Activated naive CD4-positive, alpha-beta T cell treated with Interleukin-2 at 50 U/mL for 16 hours (primary cell): ENCODE measurements around the gene CROCC2.

Source experiments
- DNase-seq: peaks from one replicate; pipeline ENCODE4 v3.0.0-alpha.2; 2020

The CROCC2 gene

DNA sequence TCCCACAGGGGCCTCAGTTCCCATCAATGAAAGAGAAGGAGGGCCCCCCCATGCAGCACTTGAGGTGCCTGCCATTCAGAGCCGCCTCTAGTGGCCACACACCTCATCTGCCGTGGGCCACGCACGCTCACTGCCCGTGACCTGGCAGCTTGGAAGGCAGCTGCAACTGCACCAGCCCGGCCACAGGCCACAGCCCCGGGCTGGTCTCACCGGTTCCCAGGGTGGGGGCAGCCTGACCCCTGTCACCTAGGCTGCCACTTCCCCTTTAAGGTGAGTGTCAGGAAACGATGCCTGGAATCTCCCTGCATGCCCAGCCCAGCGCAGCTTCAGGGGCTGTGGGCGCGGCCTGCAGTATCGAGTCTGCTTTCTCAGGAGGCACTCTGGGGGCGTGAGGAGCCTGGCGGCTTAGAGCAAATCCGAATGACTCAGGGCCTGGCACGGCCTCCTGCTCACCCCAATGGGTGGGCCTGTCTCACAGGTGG is 12.7 kb upstream of the CROCC2 start:
- peak; percentile 36 for DNase-seq

DNA sequence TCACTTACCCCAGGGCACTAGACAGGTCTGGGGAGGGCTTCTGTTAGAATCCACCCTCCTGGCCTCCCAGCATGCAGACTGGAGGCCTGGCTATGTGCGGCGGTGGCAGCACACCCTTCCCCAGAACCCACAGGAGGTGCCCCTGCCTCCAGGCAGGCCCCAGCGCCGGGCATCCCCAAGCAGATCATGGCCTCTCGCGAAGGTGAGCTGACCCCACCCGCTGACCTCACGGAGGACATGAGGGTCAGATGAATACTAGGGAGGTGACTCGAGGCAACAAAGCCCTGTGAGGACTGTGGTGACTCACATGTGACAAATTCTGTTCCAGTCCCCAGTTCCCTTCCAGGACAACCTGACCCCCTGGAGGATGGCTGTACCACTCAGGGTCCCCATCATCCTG is 12.1 kb upstream of the CROCC2 start:
- no peak for DNase-seq

DNA sequence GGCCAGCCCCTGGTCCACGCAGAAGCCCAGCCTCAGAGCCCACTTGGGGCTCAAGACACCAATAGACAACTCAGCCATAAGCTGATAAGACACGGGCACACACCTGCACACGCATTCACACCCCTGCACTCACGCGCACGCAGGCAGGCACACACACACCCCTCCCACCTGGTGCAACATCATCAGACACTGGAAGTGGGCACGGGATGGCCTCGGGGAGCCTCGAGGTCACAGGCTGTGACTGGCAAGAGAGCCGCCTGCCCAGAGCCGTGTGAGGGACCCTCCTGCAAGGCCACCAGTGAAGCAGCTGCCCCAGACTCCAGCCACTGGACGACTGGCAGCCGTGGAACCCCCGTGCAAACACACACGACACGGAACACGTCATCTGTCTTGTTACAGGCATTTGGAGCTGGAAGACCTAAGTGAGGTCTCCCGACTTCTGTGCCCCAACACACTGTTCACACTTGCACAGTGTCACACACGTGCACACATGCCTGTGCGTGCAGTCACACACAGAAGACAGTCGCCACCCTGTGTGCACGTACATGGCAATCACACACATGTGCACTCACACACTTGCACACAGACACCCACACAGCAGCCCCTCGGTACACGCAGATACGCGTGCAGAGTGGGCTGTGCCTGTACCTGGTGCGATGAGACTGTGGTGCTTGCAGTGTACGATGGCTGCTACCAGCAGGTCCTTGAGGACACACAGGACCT is 11.1 kb upstream of the CROCC2 start:
- DNase-seq: no peak

DNA sequence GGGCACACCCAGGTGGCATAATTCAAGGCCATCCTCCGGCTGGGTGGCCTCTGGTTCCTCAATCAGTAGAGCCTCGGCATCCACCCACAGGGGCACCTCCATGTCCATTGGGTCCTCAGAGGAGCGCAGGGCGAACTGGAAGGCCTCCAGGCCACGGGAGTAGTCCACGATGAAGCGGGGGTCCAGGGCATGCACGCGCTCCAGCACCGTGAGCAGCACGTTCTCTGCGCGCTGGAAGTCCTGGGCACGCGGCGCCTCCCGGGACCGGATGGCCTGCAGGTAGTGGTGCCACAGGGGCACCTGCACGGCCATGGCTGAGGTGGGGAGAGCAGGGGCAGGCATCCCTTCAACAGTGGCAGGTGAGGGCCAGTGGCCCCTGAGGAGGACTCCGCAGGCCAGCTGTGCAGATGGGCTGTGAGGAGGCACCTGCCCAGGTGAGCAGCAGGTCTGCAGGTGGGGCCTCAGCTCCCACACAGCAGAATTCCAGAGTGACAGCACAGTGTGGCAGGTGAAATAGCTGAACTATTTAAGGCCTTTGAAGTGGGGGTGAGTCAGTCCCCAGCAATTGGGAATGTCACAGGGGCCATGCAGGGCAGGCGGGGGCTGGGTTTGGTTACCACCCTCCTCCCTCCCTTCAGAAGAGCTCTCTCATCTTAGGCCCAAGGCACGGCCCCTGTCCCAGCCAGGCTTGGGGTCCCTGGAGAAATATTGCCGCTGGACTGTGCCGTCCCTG is 10.3 kb upstream of the CROCC2 start, which contains the start of gene MAB21L4:
TSS of gene MAB21L4 (minus strand) at position 501 of the 733 bp plus-strand sequence. CDS start at position 342, 159 bp downstream.
- no peak for DNase-seq

DNA sequence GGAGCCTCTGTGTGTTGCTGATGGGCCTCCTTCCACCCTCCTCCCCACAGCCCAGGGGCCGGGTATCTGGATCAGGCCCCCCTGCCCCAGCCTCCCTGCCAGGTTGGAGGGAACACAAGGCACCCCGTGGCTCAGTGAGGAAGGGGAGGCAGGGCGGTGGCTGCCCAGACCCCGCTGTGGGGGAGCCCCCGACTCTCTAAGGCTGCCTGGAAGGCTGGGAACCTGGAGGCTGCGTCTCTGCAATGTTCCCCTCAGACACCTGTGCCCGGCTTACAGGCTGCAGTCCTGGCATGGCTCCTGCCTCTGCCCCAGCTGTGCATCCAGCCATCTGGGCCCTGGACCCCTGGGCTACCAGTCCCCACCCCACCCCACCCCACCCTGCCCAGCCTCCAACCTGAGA is 9.7 kb upstream of the CROCC2 start:
- DNase-seq: no peak

DNA sequence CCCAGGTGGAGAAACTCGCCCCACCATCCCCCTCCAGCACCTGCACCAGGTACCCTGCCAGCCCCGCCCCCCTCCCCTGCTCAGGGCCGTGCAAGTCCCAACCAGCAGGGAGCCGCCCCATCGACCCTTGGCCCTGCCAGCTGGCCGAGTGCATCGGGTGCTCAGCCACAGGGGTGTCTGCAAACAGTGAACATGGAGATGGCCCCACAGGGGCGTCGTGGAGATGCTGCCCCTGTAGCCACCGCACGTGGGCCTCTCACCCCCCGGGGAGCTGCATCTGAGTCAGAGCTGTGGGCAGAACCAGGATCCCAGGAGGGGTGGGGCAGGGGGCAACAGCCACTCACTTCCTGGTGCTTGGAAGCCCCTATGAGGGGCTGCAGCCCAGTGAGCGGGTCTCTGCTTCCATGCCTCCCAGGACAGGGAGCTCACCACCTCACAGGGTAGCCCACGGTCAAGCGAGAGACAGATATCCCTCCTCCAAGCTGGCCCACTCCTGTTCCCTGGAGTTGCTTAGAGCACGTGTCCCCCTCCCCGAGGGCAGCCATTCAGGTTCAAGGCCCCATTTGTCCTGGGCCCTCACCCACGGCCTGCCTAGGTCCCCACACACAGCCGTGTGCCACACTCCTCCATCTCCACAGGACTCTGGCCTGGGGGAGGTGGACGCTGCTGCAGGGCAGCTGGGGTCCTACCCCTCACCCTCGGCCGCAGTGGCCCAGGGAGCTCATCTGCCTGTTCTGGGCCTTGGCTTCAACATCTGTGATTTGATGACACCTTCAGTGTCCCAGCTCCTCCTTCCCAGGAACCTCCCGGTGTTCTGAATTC is 9.1 kb upstream of the CROCC2 start:
- DNase-seq: no peak

DNA sequence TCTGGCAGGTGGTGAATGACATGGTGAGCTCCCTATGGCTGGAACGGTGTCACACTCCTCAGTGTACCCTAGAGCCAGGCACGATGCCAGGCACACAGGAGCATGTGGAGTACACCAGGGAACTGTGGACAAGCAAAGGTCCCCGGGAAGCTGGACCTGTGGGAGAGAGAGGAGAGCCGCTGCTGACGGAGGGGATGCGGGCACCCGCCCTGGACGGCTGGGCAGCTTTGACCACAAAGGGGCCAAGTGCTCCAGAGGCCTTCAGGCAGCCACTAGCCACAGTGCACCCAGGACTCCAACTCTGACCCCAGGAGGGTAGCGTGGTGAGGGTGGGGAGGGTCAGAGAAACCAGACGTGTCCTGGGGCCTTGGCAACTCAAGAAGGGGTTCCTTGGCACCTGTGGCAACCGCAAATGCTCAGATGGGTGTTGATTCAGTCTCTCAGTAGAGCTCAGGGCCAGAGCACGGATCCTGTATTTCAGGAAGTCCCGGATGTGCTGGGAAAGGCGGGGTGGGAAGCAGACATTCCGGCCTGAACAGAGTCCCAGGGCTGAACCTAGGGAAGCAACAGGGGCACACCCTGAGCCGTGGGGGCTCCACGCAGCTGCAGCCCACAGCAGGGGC is 7.9 kb upstream of the CROCC2 start:
- no peak for DNase-seq

DNA sequence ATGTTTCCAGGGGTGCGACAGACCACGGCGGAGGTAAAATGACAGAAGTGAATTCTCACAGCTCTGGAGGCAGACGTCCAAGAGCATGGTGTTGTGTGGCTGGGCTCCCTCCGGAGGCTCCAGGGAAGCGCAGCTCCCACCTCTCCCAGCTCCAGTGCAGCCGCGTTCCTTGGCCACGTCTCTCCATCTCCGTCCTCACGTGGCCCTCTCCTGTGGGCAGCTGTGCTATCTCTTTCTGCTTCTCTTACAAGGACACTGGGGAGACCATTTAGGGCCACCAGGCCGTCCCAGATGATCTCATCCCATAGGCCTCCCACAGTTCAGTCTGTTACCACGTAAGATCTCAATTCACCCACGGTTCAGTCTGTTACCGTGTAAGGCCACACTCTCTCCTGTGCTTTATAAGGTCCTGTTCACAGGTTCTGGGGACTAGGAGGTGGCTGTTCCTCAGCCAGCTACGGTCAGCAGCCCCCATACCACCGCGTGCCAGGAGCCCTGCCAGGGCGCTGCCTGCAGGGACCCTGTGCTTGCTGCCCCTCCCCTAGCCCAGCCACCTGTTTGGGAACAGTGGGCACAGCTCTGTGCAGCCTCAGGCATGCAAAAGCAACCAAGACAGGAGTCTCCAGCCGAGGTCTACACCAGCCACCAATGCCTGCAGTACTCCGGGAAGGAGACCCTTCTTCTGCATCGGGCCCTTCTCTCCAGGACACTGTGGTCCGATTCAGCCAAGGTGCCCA is 7.2 kb upstream of the CROCC2 start:
- no peak for DNase-seq

DNA sequence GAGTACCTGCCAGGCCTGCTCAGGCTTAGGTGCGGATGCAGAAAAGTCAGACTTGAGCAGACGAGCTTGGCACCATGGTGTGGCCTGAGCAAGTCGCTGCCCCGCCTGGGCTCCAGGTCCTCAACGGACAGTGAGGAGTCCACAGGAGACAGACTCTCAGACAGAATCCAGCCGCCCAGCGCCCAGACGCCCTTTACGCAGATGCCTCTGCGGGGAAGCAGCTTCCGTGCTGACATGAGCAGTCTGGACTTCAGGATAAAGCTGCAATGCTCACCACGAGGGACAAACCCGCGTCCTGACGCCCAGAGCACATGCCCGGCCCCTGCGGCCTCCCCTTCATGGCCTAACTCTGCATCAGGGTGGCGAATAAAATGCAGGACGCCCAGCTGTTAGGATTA is 6.7 kb upstream of the CROCC2 start:
- no peak for DNase-seq

DNA sequence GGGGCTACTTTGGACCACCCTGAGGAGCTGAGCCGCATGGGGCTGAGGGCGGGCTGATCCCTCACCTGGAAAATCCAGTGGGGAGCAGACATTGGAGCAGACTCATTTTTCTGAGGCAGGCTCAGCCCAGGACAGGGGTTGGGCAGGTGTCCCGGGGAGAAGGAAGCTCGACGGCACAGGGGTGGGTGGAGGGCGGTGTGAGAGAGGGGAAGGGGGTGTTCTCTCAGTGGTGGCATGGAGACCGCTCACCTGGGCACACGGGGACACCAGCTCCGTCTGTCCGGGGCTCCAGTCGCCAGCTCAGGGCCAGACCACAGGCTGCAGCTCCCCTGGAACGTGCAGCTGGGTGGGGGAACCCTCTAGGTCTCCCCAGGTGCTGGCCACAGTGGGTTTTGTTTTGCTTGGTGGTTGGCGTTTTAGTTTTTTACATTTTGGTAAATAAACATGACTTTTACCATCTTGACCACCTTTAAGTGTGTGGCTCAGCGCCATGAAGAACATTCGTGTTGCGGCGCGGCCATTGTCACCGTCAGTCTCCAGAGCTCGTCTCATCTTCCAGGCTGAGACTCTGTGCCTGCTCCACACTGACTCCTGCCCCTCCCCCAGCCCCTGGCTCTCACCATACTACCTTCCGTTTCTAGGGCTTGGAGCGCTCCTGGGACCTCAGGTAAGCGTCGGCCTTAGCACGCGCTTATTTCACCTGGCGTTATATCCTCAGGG is 5.8 kb upstream of the CROCC2 start:
- no peak for DNase-seq

DNA sequence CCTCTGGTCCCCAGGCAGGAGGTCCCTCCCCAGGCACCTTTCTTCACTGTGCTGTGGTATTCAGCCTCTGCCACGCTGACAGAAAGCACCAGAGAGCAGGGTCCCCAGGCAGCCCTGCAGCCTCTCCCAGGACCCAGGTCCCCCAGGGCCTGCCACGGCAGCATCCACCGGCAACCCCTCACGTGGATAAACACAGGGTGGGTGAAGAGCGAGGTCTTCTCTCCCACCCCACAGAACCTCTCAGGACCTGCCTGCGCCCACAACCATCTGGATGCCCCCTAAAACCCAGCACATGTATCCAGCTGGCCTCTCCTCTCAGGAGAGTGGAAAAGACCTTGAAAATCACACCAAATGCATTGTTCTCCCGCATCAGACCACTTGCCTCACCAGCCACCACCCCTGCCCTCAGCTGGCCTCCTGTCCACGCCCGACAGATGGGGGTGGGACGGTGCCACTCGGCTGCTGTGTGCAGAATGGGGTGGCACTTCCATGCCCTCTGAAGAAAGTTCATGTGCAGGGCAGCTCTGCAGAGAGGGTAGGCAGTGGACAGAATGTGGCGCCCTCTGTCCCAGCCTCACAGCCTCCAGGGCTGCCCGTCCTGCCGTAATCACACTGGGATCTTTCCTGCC is 4.0 kb upstream of the CROCC2 start:
- no peak for DNase-seq

DNA sequence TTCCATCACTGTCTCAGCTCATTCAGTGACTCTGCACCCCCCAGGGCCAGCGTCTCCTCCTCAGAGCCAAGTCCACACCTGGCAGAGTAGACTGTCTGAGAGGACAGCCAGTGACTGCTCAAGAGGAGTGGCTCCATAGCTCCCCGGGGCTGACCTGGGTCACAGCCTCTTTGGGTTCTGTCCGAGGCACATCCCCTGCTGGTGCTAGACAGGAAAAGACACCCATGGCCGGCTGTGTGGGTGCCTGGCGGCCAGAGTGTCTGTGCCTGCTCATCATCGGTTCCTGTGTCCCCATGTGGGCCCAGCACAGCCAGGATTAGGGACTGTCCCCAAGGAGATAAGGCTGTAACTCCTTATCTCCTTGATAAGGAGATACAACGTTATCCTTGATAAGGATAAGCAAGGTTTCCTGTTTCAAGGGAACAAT is 3.5 kb upstream of the CROCC2 start:
- DNase-seq: no peak

DNA sequence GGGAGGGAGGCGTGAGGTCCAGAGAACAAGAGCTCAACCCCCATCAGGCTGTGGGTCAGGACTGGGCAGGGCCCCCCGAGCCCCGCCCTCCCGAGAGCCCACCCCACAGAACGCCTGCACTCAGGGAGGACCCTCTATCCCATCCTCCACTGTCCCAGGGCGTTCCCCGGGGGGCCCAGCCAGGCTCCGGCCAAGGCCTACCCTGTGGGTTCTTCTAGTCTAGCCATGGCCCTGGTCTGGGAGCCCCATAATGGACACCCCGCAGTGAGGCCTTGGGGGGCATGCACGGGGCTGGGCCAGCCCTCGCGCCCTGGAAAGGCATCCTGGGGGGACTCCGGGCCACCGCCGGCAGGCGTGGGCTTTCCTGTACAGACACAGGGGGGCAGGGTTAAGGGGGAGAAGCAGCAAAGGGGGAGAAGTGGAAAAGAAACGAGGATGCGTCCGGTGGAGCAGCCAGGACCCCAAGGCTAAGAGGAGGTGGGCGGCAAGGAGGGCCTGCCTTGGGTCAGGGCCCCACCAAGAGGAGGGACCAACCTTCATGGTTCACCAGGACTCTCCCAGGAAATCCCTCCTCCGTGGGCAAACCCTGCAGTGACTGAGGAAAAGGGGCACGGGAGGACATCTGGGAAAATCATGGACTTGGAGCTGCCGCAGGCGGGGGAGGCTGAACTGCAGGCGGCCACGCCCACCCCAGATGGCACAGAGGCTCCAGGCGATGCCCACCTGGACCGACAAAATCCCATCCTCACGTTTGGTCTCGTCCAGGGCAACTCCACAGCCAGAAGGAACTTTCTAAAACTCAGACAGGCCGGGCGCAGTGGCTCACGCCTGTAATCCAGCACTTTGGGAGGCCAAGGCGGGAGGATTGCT is 2.7 kb upstream of the CROCC2 start:
- DNase-seq: no peak

DNA sequence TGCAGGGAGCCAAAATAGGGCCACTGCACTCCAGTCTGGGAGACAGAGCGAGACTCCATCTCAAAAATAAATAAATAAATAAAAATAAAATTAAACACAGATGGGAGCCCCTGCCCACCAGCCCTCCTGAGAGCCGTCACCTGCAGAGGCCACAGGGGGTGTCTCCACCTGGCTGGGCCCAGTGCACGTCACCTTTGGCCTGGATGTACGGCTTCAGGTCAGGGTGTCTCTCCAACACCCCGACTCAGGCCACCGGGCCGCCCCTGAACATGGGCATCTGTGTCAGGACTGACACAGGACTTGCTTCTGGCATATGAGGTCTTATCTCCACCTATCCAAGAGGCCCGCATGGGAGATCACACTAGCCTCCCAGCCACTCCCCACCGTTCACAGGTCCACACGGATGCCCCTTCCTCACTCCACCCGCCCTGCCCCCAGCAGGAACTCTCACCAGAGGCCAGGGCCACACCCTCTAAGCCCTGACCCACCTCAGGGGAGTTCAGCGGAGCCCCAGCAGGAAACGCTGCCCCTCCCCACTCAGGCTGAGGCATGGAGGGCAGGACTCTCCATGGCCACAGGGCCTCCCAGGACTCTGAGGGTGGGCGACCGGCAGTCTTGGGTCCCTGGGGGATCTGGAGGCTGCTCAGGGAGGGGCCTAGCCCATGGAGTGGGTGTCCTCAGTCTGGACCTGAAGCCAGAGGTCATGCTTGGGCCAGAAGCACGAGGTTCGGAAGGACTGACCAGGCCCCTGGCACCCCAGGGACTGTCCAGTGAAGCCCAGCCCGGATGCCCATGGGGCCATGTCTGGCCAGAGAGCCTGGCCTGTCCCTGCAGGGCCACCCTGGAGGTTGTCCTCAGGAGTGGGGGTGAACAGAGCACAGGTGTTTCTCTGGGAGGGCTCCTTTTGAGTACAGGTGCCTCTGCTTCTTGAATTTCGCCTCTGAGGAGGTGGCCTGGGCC is 1.6 kb upstream of the CROCC2 start:
- no peak for DNase-seq

DNA sequence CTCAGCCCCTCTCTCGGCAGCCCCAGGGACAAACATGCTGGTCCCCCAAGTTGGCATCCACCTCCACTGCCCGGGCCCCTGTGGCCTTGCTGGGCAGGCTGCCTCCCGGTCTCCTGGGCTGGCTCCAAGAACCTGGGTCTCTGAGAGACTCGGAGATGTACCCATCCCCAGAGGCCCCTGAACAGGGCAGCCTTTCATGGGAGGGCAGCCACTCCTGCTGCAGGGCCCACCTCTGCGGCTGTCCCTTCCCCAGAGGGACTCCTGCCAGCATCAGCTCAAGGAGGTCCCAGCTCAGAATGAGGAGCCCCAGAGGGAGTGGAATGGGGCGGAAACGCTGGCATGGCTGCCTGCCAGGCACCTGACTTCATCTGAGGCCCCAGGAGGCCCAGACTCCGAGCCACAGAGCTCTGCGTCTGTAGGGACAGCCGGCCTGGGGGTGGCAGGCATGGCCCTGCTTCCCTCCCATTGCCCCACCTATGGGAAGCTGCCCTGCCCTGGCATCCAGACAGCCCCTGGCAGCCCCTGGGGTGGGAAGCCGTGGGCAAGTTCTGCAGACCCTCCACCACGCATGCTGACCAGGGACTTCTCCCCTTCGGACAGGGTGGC is 857 bp upstream of the CROCC2 start:
- no peak for DNase-seq

DNA sequence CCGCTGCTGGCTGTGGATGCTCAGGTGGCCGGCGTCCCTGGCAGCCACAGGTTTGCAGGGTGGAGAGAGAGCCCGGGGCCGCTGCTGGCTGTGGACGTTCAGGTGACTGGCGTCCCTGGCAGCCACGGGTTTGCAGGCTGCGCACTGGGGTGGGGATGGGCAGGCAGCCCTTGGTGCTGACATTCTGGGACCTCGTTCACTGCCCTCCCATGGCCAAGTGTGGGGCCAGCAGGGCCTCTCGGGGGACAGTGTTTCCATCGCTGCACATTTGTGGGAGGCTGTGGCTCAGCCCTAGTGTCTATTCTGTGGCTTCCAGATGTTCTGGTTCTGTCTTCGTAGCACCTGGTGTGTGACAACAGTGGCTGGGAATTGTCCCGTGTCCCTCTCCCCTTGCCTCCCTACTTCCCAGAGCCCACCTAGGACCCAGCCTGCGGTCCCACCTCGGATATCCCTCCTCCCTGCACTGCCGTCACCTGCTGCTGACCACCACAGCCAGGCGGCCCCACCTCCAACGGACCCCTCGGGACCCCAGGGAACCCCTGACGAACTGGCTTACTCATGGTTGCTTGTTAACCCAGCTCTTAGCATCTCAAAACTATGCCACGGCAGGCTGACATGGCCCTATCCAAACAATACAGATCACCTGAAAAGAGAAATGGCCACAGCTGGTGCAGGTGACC is 915 bp downstream of the CROCC2 start:
- no peak for DNase-seq

DNA sequence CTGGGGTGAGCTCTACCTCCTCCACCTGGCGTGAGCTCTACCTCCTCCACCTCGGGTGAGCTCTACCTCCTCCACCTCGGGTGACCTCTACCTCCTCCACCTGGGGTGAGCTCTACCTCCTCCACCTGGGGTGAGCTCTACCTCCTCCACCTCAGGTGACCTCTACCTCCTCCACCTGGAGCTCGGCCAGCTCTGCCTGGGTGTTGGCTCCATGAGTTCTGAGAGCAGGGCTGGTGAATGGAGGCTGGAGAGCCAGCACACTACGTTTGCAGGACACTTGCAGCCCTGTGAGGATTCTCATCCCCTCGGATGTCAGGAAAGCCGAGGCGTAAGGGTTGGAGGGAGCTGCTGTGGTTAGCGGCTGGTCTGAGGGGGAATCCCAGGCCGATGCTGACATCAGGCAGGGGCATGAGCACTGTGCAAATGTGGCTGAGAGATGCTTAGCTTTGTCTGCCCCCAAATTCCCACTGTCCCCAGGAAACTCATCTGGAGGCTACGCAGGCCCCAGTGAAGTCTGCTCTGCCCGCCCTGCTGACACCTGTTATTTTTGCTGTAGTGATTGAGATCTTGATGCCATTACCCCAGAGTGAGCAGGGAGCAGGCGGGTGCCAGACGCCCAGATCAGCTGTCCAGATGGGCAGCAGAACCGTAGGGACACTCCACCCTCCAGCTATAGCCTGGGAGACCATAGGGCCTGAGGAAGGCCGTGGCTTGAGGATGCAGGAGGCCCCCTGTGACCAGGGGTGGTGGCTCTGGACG is 3.3 kb downstream of the CROCC2 start:
- DNase-seq: no peak
